ENCODE data around the gene NHLRC1. TPM values are rescaled to one million over a fixed set of nuclear protein-coding genes. Genes with fewer than 3 reads are reported as not detected.

Gene NHLRC1
- total and polyA plus RNA-seq, 2 of the 13 experiments (the other 11 are each of a cell fraction or from before 2014, with no cell fraction given): 0.04 to 0.11 TPM

DNA sequence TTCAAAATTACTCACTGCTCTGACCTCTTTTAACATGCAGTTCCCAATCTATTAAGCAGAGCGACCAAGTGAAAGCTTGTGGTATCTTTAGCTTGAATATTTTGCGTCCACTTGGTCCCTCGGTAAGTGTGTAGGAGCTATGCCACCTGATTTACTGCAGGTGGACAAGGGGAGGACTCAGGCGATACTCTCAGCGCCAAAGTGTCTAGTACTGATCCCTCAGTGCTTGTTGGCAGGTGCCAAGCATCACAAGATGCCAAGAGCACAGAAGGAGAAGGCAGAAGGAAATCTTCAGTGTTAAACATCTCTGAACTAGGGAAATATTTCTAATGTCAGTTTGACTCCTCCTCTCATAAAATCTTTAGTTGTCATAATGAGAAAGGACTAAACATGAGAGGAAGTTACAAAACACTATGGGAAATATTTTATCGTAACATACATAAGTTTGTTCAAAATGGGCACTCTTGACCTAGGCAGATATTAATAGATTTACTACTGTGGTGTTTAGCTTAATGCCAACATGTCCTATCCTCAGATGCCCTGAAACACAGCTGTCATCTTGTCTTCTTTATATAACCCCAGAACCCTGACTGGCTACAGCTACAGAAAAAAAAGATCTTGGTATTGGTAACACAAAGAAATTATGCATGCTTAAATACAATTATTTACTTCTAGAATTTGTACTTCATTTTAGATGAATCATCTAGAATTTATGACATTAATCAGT, 19.5 kb downstream of the NHLRC1 start:
- Histone ChIP-seq H2AFZ (ENCODE audit: low read length) (no peak overlapping the region), H3K27me3 (ENCODE audit: control insufficient read depth in 1 of 2, insufficient read depth in 2 of 2, low read length in 2 of 2) (no peaks in the 10 kb centered on the region; a peak in 2 of 5 replicates), H3K9me3 (ENCODE audit: low read length) (no peaks in the 10 kb centered on the region), H3K4me3 (replicated peaks in 1 of 3; ENCODE audit: insufficient read depth in 1 of 3, low read depth in 2 of 3, low read length in 3 of 3) (no peak overlapping the region), H3K36me3 (replicated peaks in 1 of 2; ENCODE audit: control insufficient read depth in 1 of 2, insufficient read depth in 2 of 2, low read length in 2 of 2) (no peaks in the 10 kb centered on the region), H3K9ac (ENCODE audit: insufficient read depth, low read depth, low read length) (no peak overlapping the region), H3K4me1 (ENCODE audit: insufficient read depth, low read length) (no peaks in the 10 kb centered on the region), H3K79me2 (ENCODE audit: insufficient read depth, low read length) (no peaks in the 10 kb centered on the region), H3K4me2 (ENCODE audit: low read depth, low read length) (no peak overlapping the region), H4K20me1 (ENCODE audit: insufficient read depth, low read length) (no peaks in the 10 kb centered on the region), H3K27ac (ENCODE audit: extremely low read length, insufficient read depth, low read length) (no peak overlapping the region)
- intact Hi-C loops (cut with micrococcal nuclease; ENCODE audit: unreplicated experiment): no loop called here
- WGBS (ENCODE audit: low lambda C conversion rate): 58% methylated on average over 6 of the region's 6 CpGs
- FAIRE-seq (no peak), ATAC-seq (no peak), DNase-seq (ENCODE audit: low spot score) (no peak)
- TF ChIP-seq ZNF749 (CRISPR knock-in tag; IDR thresholded peaks at IDR 0.05; ENCODE audit: borderline replicate concordance): no peak
- TF ChIP-seq HES4 (CRISPR knock-in tag; IDR thresholded peaks at IDR 0.05; ENCODE audit: borderline replicate concordance): no peak
- no peak for TF ChIP-seq ZNF292 (CRISPR knock-in tag; IDR thresholded peaks at IDR 0.05; ENCODE audit: borderline replicate concordance, low read depth)
- TF ChIP-seq, protein P1, sequence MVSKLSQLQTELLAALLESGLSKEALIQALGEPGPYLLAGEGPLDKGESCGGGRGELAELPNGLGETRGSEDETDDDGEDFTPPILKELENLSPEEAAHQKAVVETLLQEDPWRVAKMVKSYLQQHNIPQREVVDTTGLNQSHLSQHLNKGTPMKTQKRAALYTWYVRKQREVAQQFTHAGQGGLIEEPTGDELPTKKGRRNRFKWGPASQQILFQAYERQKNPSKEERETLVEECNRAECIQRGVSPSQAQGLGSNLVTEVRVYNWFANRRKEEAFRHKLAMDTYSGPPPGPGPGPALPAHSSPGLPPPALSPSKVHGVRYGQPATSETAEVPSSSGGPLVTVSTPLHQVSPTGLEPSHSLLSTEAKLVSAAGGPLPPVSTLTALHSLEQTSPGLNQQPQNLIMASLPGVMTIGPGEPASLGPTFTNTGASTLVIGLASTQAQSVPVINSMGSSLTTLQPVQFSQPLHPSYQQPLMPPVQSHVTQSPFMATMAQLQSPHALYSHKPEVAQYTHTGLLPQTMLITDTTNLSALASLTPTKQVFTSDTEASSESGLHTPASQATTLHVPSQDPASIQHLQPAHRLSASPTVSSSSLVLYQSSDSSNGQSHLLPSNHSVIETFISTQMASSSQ (IDR thresholded peaks at IDR 0.05; ENCODE audit: low read depth): no peak
- TF ChIP-seq, protein P1 (CRISPR knock-in tag; IDR thresholded peaks at IDR 0.05; ENCODE audit: borderline replicate concordance): no peak
- no peak for TF ChIP-seq SNAPC2 (CRISPR knock-in tag; IDR thresholded peaks at IDR 0.05)
- TF ChIP-seq ZNF652 (CRISPR knock-in tag; IDR thresholded peaks at IDR 0.05; ENCODE audit: borderline replicate concordance, low read depth): no peak
- no TSS peak for BruUV-seq (replicated peaks)
- POLR2A ChIA-PET: no interaction called here
- CTCF ChIA-PET (ENCODE audit: low intra/inter-chr PET ratio, low total read pairs): no interaction called here
- in situ Hi-C loops (cut with HindIII; ENCODE audit: extremely low pct_ligation_motif_present, low pct_unique_long_range_greater_than_20kb): no loop called here
